ENCODE results near the gene ITPRID2.

- no peak for TF ChIP-seq MAX (IDR thresholded peaks at IDR 0.05)
- no peak for TF ChIP-seq POLR2A (IDR thresholded peaks at IDR 0.05; ENCODE audit: borderline replicate concordance, extremely low read depth, insufficient read depth, insufficient read length)
- TF ChIP-seq ZBTB33 (IDR thresholded peaks at IDR 0.05; ENCODE audit: extremely low read depth, insufficient replicate concordance, low read length) = no peak
- TF ChIP-seq CEBPB (IDR thresholded peaks at IDR 0.05; ENCODE audit: low read depth) = no peak
- no peak for TF ChIP-seq CTCF (IDR thresholded peaks at IDR 0.05 in 2 of 3, conservative IDR thresholded peaks at IDR 0.05 in 1 of 3; ENCODE audit: borderline replicate concordance in 1 of 3, insufficient read depth in 1 of 3, low read depth in 2 of 3, low read length in 2 of 3)
- no peak for TF ChIP-seq EGR1 (IDR thresholded peaks at IDR 0.05; ENCODE audit: low read depth)
- TF ChIP-seq EZH2phosphoT487 (IDR thresholded peaks at IDR 0.05; ENCODE audit: borderline replicate concordance) = no peak
- TF ChIP-seq JUND (IDR thresholded peaks at IDR 0.05) = no peak
- TF ChIP-seq SIN3A (IDR thresholded peaks at IDR 0.05; ENCODE audit: low read depth) = no peak
- no peak for TF ChIP-seq REST (IDR thresholded peaks at IDR 0.05; ENCODE audit: low read depth)
- no peak for TF ChIP-seq TCF7L2 (IDR thresholded peaks at IDR 0.05; ENCODE audit: borderline replicate concordance, extremely low read depth, insufficient read depth, insufficient read length)
- TF ChIP-seq POLR2AphosphoS5 (IDR thresholded peaks at IDR 0.05; ENCODE audit: low read depth, low read length) = no peak; the same call in 1 of the 2 replicates
Measured at GRCh38 chr2:181902625-181903024, 11.1 kb downstream of the ITPRID2 start.
